Measurements from ENCODE around the gene TPRX2.
"Not testable (repeated sequence)": the region's sequence is repeated elsewhere in the genome, so short reads cannot be mapped to it uniquely, and the experiment has no call there.

DNA sequence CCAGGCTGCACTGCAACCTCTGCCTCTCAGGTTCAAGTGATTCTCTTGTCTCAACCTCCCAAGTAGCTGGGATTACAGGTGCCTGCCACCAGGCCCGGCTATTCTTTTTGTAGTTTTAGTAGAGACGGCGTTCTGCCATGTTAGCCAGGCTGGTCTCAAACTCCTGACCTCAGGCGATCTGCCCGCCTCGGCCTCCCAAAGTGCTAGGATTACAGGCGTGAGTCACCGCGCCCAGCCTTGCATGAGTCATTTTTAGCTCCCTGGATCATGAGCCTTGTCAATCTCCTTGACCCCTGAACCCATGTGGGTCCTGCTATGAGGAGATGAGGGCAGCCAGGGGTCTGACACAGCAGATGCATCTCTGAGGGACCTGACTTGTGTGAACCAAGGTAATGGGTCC lies 804 bp upstream of the TPRX2 start:
- TF ChIP-seq, protein P1, sequence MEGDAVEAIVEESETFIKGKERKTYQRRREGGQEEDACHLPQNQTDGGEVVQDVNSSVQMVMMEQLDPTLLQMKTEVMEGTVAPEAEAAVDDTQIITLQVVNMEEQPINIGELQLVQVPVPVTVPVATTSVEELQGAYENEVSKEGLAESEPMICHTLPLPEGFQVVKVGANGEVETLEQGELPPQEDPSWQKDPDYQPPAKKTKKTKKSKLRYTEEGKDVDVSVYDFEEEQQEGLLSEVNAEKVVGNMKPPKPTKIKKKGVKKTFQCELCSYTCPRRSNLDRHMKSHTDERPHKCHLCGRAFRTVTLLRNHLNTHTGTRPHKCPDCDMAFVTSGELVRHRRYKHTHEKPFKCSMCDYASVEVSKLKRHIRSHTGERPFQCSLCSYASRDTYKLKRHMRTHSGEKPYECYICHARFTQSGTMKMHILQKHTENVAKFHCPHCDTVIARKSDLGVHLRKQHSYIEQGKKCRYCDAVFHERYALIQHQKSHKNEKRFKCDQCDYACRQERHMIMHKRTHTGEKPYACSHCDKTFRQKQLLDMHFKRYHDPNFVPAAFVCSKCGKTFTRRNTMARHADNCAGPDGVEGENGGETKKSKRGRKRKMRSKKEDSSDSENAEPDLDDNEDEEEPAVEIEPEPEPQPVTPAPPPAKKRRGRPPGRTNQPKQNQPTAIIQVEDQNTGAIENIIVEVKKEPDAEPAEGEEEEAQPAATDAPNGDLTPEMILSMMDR (IDR thresholded peaks at IDR 0.05) = not testable (repeated sequence)
- TF ChIP-seq POLR2A (IDR thresholded peaks at IDR 0.05) = not testable (repeated sequence)
